ENCODE measurements around the gene CADPS.

The CADPS gene

DNA sequence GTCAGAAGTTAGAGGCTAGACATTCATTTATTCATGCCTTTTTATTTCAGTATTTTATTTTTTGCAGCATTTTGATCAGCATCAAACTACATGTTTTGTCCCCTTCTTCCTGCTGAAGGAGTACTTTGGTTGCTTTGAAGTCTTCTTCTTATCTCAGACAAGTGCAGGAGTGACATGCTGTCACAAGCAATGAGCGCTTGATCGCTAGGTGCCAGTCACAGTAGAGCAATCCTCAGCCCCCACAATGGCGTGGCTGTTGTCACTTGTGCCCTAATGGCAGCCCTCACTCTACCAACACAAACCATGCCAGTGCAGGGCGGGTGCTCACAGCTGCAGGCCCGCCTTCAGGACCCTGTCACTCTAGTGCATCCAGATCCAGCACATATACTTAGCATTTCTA is 317.2 kb downstream of the CADPS start:
- DNase-seq (ENCODE audit: low read depth in 2 of 2) = no peak

DNA sequence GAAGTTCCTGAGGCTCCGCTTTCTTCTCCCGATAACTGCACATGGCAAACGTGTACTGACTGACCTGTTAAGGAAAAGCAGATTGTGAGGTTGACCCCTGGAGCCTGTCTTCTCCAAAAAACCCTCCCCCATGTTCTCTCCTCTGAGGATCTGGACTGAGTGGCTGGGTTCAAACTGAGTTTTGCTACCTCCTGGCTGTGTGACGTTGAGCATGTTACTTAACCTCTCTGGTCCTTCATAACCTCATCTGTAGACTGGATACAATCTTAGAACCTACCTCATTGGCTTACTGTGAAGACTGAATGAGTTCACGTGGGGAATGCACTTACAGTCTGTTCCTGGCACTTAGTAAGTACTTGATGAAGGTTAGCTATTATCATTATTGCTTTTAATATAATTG is 317.8 kb downstream of the CADPS start:
- DNase-seq (ENCODE audit: low read depth in 2 of 2) = no peak

DNA sequence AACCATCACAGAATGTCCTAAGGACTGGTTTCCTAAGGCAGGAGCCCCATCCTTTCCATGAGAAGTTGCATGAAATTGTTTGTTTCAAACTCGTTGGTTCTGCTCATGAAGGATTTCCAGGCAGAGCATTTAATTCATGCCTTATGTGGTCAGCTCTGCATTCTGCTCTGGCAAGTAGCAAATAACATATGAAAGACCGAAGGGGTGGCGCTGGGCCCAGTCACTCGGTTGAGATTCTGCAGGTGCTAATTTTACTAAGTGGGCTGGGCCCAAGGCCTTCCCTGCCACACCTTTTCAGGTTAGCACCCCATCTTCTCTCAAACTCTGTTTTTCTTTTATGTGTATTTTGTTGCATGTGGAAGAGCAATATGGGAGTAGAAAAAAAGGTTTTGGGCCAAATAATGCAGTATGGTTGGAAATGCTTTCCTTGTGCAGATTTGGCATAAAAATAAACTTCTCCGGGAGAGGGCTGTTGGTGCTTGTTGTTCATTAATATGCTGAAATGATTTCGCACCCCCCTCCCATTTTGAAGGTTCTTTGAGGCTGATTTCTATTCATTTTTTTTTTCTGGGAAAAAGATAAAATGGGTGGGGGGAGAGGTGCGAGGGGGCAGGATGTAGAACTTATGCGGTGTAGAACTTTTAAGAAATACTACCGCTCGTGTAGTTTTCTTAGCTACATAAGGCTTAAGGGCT is 318.9 kb downstream of the CADPS start:
- DNase-seq (ENCODE audit: low read depth in 2 of 2) = no peak

DNA sequence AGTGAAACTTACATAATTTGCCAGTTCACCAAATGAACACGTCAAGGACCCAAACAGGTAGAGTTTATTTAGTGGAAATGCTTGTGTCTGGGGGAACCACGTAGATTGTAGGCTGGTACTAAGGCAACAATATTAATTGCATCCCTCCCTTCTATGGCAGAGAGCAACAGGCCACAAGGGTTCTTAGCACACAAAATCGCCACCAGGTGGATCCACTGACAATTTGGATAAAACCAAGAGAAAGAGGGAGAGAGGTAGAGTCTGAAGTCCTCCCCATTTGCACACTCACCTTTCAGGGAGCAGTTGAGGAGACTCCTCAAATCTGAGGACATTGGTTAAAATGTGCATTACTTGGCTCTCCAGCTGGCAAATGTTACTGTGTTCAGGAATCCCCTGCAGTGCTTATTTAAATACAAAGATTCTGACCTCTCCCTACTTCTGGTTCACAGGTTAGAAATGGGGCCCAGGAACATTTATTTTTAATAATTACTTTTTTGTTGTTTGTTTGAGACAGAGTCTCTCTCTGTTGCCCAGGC is 320.9 kb downstream of the CADPS start:
- DNase-seq (ENCODE audit: low read depth in 2 of 2) = no peak

DNA sequence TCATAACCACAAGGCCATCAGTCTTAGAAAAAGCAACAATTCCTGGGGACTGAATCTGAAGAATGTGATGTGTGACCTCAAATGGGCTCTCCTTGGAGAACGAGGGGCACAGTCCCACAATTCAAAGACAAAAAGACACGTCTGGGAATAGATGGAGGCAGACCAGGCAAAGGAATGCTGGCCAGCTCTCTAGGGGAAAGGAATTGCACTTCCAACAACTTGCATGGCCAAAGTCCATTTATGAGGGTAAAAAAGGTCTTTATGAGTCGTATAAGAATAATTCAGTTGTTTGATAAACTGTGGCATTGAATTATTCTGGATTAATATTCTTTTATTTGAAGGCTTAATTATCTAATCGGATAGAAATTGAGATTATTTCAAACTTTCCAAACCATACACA is 321.4 kb downstream of the CADPS start:
- no peak for DNase-seq (ENCODE audit: low read depth in 2 of 2)

DNA sequence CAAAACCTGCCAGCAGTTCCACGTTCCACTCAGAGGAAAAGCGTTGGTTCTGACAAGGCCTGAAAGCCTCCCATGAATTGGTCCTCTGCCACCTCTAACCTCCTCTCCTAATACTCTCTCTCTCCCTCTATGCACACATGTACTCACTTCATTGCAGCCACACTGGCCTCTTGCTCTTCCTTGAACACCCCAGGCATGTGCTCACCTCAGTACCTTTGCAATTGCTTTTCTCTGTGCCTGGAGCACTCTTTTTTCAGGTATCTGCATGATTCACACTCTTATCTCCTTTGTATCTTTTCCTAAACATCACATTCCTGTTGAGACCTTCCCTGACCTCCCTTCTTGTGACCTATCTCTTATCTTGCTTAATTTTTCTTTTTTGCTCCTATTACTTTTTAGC is 323.7 kb downstream of the CADPS start:
- DNase-seq (ENCODE audit: low read depth in 2 of 2) = no peak

DNA sequence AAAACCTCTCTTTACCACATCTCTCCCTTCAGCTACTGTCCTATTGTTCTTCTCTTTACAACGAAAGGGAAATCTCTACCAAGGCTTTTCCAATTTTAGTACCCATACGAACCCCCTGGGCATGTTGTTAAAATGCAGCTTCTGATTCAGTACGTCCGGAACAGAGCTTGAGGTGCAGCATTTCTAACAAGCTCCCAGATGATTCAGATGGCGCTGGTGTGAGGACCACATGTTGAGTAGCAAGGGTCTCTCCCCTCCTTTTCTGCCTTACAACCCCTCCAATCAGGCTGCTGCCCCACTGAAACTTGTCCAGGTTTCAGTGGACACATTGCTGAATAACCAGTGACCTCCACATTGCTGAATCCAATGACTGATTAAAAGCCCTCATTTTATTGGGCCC is 324.8 kb downstream of the CADPS start:
- no peak for DNase-seq (ENCODE audit: low read depth in 2 of 2)

DNA sequence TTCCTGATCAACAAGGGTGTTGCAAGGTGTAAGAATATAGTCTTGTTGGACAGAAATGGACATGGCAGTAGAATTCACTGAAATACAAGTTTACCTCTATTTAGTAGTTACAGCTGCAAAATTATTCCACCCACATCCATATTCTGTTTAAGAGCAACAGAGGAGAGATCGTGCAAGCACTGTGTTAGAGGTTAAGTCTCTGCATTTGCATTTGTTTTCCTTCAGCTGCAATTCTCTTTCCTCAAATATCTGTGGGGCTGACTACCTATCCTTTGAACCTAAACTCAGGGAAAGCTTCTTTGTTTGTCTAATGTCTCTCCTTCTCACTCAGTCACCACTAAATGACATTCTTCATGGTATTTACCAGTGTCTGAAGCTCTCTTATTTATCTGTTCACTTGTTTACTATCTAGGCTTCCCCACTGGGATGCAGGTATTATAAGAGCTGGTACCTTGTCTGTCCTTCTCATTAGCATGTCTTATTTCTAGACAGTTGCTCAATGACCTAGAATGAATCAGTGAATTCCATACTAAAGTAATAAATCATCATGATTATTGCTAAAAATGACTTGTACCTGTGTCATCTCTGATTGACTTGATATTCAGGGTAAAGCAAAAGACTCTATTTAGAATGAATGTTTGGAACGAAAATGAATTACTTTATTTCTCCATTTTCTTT is 326.5 kb downstream of the CADPS start:
- no peak for DNase-seq (ENCODE audit: low read depth in 2 of 2)

DNA sequence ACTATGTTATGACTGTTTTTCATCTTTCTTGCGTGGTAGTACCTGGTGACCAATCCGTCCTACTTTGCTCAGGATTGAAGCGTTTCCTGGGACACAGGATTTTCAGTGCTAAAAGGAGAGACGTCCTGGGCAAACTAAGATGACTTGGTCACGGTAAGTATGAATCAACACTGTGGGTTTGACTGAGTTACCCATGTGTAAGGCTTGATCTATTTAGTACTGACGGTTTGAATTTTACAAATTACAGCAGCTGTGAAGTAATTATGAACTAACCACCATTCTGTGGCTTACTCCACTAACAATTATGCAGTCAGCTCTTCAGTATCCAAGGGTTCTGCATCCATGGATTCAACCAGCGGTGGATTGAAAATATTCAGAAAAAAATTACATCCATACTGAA is 328.9 kb downstream of the CADPS start:
- DNase-seq (ENCODE audit: low read depth in 2 of 2) = no peak

DNA sequence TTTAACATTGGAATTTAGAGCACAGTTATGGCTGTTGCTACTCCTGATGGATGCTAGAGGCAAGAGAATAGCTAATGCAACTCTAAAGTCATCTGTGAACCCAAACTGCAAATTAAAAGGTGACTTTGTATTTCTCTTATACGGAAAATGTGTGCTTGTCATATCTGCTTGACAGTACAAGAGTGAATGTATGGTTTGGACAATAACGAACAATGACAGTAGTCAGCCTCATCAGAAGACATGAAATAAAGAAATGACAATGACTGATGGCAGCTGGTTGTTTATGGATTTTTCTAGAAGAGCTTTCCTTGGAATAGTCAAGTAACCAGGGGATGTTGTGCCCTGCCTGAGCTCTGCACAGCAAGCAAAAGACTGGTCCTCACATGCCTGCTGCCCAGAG is 333.0 kb downstream of the CADPS start:
- DNase-seq (ENCODE audit: low read depth in 2 of 2) = no peak

DNA sequence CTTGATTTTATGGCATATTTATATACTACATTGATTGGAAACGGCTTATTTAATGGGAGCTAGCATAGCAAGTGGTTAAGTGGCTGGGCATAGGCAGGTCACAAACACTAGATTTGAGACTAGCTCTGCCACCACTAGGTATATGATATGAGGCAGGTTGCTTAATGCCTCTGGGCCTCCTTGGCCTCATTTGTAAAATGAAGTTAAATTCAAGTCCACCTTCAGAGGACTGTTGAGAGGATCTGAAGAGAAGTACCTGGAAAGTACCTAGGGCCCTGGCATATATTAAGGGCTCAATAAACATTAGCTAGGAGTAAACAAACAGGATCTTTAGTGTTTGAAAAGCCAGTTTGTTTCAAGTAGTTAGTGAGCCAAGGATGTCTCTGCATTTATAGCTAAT is 335.5 kb downstream of the CADPS start:
- DNase-seq (ENCODE audit: low read depth in 2 of 2) = no peak

DNA sequence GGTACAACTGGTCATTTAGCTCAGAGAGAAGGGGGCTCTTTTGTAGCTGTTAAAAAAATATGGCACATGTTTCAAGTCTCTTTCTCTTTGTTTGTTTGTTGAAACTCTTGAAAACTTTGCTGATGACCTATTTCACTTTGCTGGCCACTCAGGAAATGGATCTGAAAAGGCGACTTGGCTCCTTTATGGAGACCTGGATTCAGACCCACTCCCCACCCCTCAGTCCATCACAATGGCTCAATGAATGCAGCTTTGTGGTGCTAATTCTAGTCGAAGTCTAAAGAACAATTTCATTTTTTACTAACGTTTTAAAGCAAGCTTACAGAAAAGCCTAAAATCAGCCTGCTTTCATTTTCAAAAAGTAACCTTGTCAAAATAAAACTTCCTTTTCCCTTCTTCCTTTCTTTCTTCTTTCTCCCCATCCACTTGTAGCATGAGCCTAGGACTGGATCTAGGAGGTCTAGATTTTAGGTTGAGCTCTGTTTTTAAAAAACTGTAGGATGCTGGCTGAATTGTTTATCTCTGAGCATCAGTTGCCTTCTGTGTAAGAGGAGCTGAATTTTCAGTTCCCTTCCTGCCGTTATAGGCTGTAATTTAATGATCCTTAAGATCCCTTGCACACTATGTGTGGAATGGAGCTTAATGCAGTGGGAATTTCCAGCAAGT is 336.4 kb downstream of the CADPS start:
- DNase-seq (ENCODE audit: low read depth in 2 of 2) = no peak

DNA sequence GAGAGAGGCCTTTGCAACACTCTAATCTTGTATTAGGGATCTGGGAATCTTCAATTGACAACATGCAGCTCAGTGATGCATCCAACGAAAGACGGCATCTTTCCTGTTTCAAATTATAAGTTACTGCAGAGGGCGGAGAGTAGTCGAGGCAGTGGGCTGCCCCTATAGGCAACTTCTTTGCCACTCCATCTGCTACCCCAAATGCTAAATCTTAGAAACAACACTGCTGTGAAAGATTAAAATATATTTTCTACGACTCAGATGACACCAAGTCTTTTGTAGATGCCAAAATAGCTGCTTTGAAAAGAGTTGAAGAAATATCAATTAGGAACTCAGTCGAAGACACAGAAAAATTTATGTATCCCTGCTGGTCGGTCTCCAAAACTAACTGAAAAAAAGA is 340.9 kb downstream of the CADPS start:
- DNase-seq (ENCODE audit: low read depth in 2 of 2) = no peak

DNA sequence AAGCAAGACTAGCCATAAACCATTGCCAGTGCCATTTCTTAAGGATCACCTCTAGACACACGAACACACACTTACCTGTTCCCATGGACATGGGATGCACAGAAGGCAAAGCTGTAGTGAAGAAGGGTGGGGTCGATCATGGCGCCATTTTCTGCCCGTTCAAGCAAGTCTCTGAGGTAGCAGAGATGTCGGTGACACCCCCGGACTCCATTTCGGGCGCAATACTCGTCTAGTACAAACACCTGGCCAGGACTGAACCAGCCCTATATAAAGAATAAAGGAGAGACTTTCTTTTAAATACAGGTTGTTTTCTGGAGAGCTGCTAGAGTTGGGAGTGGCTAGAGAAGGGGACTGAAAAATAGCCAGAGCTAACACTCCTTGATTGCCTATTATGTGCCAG is 342.4 kb downstream of the CADPS start:
- no peak for DNase-seq (ENCODE audit: low read depth in 2 of 2)

DNA sequence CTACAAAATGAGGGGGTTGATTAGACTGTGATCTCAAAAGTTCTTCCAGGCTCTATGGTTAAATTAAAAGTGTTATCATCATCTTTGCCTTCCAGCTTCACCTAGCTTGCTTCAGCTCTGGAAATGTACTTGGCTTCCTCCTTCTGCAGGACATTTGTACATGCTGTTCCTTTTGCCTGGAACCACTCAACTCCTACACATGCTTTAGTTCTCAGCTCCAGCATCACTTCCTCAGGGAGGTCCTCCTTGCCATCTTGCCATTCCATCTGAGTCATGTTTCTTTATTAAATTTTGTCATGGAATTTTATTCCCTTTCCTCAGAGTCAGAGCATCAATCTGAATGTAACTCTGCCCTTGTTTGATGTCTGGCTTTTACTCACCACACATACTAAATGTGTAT is 343.2 kb downstream of the CADPS start:
- no peak for DNase-seq (ENCODE audit: low read depth in 2 of 2)

DNA sequence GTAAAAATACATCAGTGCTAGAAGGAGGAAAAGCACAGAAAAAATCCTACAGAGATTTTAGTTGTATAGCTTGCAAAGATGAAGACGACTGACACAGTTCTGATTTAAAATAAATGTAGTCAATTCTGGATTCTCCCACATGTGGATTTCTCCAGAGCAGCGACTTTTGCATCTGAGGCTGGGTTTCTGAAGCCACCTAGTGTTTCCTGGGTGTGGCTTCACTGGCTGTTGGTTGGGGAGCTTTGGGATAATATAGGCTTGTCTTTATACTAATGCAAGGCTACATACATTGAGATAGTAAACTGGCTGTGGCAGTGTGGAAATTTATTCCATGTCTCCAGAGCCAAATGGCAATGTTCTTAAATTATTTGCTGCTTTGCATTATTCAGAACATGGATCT is 343.7 kb downstream of the CADPS start:
- DNase-seq (ENCODE audit: low read depth in 2 of 2) = no peak

DNA sequence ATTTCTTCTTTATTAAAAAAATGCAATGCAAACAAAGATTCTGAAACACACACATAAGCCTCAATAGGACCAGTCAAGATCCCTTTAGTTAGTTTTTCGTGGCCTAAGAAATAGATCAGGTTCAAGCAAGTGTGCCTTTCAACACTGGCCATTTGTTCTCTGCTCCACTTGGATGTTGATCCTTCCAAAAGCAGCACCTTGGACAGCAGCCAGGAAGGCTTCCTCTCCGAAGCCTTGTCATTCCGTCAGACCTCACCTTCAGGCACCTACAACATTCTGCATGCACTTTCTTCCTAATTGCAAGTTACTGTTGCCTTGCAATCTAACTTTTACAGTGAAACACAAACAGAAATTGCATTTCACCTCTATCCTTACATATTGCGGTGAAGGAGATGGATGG is 346.0 kb downstream of the CADPS start:
- no peak for DNase-seq (ENCODE audit: low read depth in 2 of 2)

DNA sequence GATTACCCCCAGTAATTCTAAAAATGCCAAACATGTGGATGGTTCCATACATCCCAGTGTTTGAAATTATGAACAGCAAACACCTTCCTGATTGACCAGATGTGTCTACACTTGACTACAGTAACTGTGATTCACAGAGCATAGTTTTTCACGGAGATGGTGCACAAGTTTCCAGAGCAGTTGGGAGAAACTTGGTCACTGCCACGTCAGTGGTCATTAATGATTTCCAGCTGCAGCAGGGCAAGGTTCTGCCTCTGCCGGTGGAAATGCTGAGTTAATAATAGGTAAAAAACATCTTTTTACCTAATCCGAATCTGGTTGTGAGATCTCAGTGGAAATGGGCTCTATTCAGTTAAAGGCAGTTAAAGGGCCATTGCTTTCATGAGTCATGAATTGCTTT is 347.7 kb downstream of the CADPS start:
- no peak for DNase-seq (ENCODE audit: low read depth in 2 of 2)

DNA sequence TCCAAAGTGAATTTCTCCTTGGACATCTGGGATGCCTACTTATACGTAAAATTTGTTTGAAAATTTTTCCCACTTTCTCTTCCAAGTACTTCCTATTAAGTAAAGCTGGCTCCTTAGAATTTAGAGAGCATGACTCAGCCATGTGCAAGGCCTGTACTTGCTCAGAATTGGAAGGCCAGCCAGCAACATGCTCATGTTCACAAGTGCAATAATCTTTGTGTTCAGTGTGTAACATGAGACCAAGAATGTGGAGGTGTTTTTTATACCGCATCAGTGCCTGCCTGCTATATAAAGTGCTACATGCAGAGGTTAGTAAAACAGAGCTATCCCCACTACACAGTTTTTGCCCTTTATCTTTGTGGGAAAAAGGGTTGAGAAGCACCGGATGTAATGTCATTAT is 349.9 kb downstream of the CADPS start:
- no peak for DNase-seq (ENCODE audit: low read depth in 2 of 2)

DNA sequence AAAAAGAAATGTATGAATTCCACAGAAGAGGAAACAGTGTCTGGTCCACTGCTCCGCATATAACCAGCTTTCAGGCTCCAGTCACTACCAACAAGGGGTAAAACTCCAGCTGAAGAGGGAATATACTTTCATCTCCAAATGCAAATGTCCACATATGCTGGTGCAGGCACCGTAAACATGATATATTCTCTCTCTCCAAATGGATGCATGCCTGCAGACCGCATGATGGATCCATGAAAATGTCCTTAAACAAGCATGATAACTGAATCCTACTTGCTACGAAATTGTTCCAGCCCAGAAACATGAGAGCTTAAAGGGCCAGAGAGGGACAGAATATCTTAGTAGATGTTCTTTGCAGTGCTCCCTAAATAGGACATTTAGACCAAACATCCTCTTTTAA is 351.5 kb downstream of the CADPS start:
- DNase-seq (ENCODE audit: low read depth in 2 of 2) = no peak

DNA sequence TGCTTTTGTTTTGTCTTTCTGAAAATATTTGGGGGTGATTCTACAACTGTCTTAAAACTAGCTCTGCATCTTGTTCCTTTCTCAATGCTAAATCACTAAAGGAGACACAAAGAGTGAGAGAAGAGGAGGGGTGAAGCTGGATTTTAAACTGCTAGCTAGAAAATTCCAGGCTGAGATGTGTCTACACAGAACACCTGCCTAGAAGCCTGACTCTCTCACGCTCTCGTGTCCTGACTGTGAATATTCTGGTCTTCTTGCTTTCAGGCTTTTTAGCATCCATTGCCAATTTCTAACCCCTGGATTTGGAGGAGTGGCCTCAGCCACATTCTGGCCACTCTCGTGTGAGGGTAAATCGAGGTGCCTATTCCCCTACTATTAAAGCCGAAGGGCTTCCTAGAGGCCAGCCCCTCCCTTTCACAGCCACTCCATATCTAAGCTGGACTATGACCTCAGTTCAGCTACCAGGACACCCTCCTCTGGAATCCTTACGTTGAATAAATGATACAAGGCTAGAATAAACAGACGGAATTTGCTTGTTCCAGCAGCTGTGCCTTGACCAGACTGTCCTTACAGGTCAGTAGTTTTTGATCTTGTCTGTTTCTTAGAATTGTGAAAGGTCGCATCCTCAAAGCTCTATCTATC is 353.6 kb downstream of the CADPS start:
- no peak for DNase-seq (ENCODE audit: low read depth in 2 of 2)

DNA sequence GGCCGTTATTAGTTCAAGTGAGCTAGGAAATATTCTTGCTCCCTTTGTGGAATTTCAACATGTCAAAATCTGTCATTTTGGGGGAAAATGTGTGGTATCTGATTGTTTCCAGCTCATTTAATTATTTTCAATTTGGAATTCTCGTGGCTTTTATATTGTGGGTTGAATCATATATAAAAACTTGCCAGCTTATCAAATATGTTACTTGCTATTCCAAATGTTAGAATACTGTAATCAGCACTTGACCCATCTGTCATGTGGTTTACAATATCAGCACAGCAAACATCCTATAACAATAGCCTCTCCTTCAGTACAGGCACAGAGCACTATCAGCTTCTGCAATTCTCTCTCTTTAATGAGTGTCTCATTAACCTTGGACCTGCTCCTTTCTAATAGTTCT is 371.7 kb downstream of the CADPS start:
- DNase-seq (ENCODE audit: low read depth in 2 of 2) = no peak
